ENCODE measurements around the gene SPRYD3. TPM values are rescaled to one million over a fixed set of nuclear protein-coding genes. Genes with fewer than 3 reads are reported as not detected.
"Not testable (repeated sequence)": the region's sequence is repeated elsewhere in the genome, so short reads cannot be mapped to it uniquely, and the experiment has no call there.

SPRYD3 gene
- total and polyA plus RNA-seq, 4 donors: 34.1 to 76.2 (median 54.3) TPM

DNA sequence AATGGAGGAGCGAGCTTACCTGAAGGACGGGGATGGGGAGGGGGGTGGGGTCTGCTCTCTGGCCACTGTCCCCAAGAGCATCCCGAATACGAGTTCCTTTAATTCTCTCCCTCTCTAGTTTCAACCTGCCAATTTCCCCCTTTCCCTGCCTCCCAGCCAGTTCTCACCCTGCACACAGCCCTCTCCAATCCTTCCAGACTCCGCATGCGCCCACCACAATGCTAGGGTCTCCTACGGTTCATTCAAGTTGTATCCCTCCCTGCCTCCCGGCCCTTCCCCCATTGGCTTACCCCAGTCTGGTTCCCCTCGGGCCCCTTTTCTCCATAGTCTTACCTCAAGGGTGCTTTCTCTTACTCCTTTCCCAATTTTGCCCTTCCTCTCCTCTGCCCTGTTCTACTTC is 17.6 kb upstream of the SPRYD3 start:
- peak in 2 of 6 donors; percentile 35 to 38 for DNase-seq (ENCODE audit: low read depth in 4 of 6, low spot score in 6 of 6)
- Histone ChIP-seq H3K27ac (ENCODE audit: low read depth, low read length) (peak overlapping the region; percentile 90), H3K9me3 (ENCODE audit: control insufficient read depth, insufficient read depth, low read length) (no peaks in the 10 kb centered on the region), H3K4me3 (ENCODE audit: low read depth, low read length) (peak overlapping the region; percentile 54), H3K36me3 (ENCODE audit: control insufficient read depth, insufficient read depth, low read length) (no peaks in the 10 kb centered on the region), H3K27me3 (ENCODE audit: control insufficient read depth, insufficient read depth, low read length) (peaks cover 6% of the 10 kb centered on the region), H3K4me1 (ENCODE audit: control insufficient read depth, insufficient read depth, low read length) (peaks cover 36% of the 10 kb centered on the region)
- WGBS (ENCODE audit: insufficient coverage): 11% methylated on average over 7 of the region's 9 CpGs

DNA sequence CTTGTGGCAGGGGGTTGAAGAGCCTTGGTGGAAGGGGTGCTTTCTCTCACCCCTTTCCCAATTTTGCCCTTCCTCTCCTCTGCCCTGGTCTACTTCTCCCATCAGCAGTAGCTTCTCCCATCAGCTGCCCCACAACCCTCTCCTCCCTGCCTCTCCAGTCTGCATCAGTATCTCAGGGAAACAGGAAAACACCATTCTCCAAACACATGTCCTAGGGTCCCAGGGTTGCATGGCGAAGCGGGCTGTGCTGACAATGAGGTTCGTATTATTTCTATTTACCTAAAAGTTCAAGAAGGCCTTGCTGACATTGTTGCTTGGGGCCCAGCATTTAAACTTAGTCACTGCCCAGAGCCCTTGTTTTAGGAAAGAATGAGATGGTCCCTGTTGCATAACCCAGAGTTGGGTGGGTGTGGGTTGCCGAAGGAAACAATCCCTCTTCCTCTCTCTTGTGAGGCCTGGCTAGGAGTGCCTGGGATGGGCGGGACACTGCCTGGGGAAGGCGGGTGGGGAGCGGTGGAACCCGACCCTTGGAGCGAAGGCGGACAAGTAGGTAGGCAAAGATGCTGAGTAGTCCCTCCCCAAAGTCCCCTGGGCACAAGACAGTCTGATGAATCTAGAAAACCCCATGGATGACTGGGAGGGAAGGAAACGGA is 17.0 kb upstream of the SPRYD3 start:
- Histone ChIP-seq H3K9me3 (ENCODE audit: control insufficient read depth, insufficient read depth, low read length) (no peaks in the 10 kb centered on the region), H3K36me3 (ENCODE audit: control insufficient read depth, insufficient read depth, low read length) (no peaks in the 10 kb centered on the region), H3K4me3 (ENCODE audit: low read depth, low read length) (no peak overlapping the region), H3K4me1 (ENCODE audit: control insufficient read depth, insufficient read depth, low read length) (peaks cover 36% of the 10 kb centered on the region), H3K27me3 (ENCODE audit: control insufficient read depth, insufficient read depth, low read length) (peaks cover 6% of the 10 kb centered on the region), H3K27ac (ENCODE audit: low read depth, low read length) (peak overlapping the region; percentile 54)
- peak in 2 of 6 donors; percentile 3 to 45 for DNase-seq (ENCODE audit: low read depth in 4 of 6, low spot score in 6 of 6)
- 28% methylated on average over 6 of the region's 11 CpGs for WGBS (ENCODE audit: insufficient coverage)

DNA sequence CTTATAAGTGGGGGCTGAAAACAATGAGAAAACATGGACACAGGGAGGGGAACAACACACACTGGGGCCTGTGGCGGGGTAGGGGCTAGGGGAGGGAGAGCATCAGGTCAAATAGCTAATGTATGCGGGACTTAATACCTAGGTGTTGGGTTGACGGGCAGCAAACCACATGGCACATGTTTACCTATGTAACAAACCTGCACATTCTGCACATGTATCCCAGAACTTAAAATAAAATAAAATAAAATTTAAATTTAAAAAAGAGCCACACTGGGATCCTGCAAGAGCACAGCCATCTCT is 16.4 kb upstream of the SPRYD3 start:
- H3K27ac ChIP-seq (ENCODE audit: low read depth, low read length): peak overlapping the region; percentile 54
- no CpG with 5 or more reads among the region's 3 CpGs for WGBS (ENCODE audit: insufficient coverage)

DNA sequence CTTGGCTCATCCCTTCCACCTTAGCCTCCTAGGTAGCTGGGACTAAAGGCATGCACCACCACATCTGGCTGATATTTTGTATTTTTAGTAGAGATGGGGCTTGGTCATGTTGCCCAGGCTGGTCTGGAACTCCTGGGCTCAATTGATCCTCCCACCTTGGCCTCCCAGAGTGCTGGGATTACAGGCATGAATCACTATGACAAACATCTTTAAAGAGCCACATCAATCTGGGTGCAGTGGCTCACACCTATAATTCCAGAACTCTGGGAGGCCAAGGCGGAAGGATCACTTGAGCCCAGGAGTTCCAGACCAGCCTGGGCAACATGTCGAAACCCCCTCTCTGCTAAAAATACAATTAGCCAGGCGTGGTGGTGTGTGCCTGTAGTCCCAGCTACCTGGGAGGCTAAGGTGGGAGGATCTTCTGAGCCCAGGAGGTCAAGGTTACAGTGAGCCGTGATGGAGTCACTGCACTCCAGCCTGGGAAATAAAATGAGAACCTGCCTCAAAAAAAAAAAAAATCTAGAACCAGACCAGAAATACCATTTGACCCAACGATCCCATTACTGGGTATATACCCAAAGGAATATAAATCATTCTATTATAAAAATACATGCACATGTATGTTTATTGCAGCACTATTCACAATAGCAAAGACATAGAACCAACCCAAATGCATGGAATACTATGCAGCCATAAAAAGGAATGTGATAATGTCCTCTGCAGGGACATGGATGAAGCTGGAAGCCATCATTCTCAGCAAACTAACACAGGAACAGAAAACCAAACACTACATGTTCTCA is 15.8 kb upstream of the SPRYD3 start:
- not testable (repeated sequence) for H3K27ac ChIP-seq (ENCODE audit: low read depth, low read length); DNase-seq (ENCODE audit: low read depth in 4 of 6, low spot score in 6 of 6); H3K36me3 ChIP-seq (ENCODE audit: control insufficient read depth, insufficient read depth, low read length); H3K4me3 ChIP-seq (ENCODE audit: low read depth, low read length); H3K9me3 ChIP-seq (ENCODE audit: control insufficient read depth, insufficient read depth, low read length); H3K27me3 ChIP-seq (ENCODE audit: control insufficient read depth, insufficient read depth, low read length)
- H3K4me1 ChIP-seq (ENCODE audit: control insufficient read depth, insufficient read depth, low read length): peaks cover 36% of the 10 kb centered on the region
- 100% methylated on average over 2 of the region's 5 CpGs for WGBS (ENCODE audit: insufficient coverage)

More for the DNA sequence above, 16.4 kb upstream of the SPRYD3 start:
- H3K4me1 ChIP-seq (ENCODE audit: control insufficient read depth, insufficient read depth, low read length): peaks cover 36% of the 10 kb centered on the region
- not testable (repeated sequence) for H3K27me3 ChIP-seq (ENCODE audit: control insufficient read depth, insufficient read depth, low read length); H3K36me3 ChIP-seq (ENCODE audit: control insufficient read depth, insufficient read depth, low read length); H3K4me3 ChIP-seq (ENCODE audit: low read depth, low read length); H3K9me3 ChIP-seq (ENCODE audit: control insufficient read depth, insufficient read depth, low read length); DNase-seq (ENCODE audit: low read depth in 4 of 6, low spot score in 6 of 6)

DNA sequence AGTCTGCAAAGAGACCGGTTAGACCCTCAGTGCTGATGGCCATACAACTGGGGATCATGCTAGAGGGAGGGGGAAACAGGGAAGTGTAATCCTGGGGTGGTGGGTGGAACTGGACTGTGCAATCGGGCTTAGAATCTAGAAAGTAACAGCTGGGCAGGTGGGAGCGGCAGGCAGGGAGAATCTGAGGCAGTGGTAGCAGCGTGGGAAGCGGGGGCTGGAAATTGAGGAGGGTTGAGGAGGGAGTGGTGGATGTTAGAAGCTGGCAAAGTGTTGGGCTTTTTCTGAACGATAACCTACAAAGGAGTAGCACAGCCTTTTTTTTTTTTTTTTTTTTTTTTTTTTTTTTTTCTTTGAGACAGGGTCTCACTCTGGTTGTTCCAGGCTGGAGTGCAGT is 15.2 kb upstream of the SPRYD3 start:
- Histone ChIP-seq H3K27ac (ENCODE audit: low read depth, low read length) (no peak overlapping the region), H3K4me3 (ENCODE audit: low read depth, low read length) (no peak overlapping the region), H3K4me1 (ENCODE audit: control insufficient read depth, insufficient read depth, low read length) (peaks cover 35% of the 10 kb centered on the region), H3K9me3 (ENCODE audit: control insufficient read depth, insufficient read depth, low read length) (no peaks in the 10 kb centered on the region), H3K27me3 (ENCODE audit: control insufficient read depth, insufficient read depth, low read length) (peaks cover 6% of the 10 kb centered on the region), H3K36me3 (ENCODE audit: control insufficient read depth, insufficient read depth, low read length) (no peaks in the 10 kb centered on the region)
- 70% methylated on average over 2 of the region's 6 CpGs for WGBS (ENCODE audit: insufficient coverage)
- DNase-seq (ENCODE audit: low read depth in 4 of 6, low spot score in 6 of 6): no peak

DNA sequence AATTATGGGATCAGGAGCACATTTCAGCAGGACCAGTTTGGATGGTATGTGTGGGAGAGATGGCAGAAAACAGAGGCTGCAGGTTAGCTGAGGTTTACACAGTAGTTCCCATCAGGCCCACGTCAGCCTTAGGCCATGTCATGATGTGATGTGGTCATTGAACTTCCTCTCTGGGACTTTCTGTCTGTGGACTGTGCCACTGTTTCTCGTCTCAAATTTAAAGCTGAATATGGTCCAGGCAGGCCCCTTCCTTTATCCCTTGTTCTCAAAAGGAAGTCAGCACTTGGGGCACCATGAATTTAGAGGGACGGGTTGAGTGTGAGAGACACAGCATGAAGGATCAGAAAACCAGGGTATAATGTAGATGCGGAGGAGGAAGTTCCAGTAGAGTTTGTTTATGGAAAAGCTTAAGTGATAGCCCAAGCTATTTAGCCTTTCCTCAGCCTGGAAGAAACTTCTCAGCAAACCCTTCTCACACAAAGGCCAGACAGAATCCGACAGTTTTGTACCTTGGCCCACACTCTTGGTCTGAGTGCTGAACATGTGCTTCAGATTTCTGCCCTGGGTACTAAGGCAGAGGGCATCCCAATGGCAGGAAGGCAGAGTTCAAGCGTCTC is 14.7 kb upstream of the SPRYD3 start:
- WGBS (ENCODE audit: insufficient coverage): 61% methylated on average over 4 of the region's 6 CpGs

DNA sequence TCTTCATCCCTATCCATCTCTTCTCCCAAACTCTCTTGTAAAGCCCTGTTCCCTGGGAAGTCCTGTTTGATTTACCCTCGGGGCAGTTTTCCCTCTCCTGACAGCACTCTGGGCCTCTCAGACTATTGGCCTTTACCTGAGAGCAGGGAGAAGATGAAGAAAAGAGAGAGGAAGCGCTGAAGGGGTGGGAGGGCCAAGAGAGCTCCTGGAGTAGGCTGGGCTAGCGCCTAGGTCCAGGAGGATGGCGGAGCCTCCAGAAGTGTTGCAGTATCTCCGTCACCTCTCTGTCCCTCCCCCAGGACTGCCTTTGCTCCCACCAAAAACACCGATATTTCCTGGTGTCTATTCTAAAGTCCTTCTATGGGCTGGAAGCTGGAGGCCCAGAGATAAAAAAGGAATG is 12.6 kb upstream of the SPRYD3 start:
- no peak for DNase-seq (ENCODE audit: low read depth in 4 of 6, low spot score in 6 of 6)
- Histone ChIP-seq H3K36me3 (ENCODE audit: control insufficient read depth, insufficient read depth, low read length) (no peaks in the 10 kb centered on the region), H3K27ac (ENCODE audit: low read depth, low read length) (no peak overlapping the region), H3K9me3 (ENCODE audit: control insufficient read depth, insufficient read depth, low read length) (no peaks in the 10 kb centered on the region), H3K4me3 (ENCODE audit: low read depth, low read length) (no peak overlapping the region), H3K27me3 (ENCODE audit: control insufficient read depth, insufficient read depth, low read length) (peaks cover 6% of the 10 kb centered on the region), H3K4me1 (ENCODE audit: control insufficient read depth, insufficient read depth, low read length) (peaks cover 9% of the 10 kb centered on the region)
- 78% methylated on average over 3 of the region's 6 CpGs for WGBS (ENCODE audit: insufficient coverage)

More for the DNA sequence above, 14.7 kb upstream of the SPRYD3 start:
- no peak overlapping the region for H3K4me3 ChIP-seq (ENCODE audit: low read depth, low read length)
- H3K27ac ChIP-seq (ENCODE audit: low read depth, low read length): no peak overlapping the region
- peaks cover 30% of the 10 kb centered on the region for H3K4me1 ChIP-seq (ENCODE audit: control insufficient read depth, insufficient read depth, low read length)
- H3K27me3 ChIP-seq (ENCODE audit: control insufficient read depth, insufficient read depth, low read length): peaks cover 6% of the 10 kb centered on the region
- H3K36me3 ChIP-seq (ENCODE audit: control insufficient read depth, insufficient read depth, low read length): no peaks in the 10 kb centered on the region
- DNase-seq (ENCODE audit: low read depth in 4 of 6, low spot score in 6 of 6): no peak
- no peaks in the 10 kb centered on the region for H3K9me3 ChIP-seq (ENCODE audit: control insufficient read depth, insufficient read depth, low read length)

DNA sequence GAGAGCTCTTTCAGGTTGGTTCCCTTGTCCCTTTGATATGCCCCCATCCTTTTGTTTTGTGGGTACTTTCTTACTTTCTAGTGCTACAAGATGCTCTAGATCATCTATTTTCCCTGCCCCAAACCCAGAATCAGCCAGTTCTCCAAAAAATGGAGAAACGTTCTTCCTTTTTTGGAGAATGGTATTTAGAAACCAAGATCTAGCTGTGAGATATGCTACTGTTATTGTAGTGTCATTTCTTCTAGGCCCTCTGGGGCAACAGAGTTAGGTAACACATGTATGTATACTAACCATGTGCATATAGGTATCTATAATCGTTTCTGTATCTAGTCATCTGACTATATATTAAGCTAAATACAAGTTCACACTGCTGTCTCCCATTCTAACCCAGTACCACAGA is 11.4 kb upstream of the SPRYD3 start:
- whole genome bisulfite sequencing (ENCODE audit: insufficient coverage): no CpG with 5 or more reads among the region's 2 CpGs
- H3K27ac ChIP-seq (ENCODE audit: low read depth, low read length): no peak overlapping the region
- no peaks in the 10 kb centered on the region for H3K27me3 ChIP-seq (ENCODE audit: control insufficient read depth, insufficient read depth, low read length)
- no peaks in the 10 kb centered on the region for H3K36me3 ChIP-seq (ENCODE audit: control insufficient read depth, insufficient read depth, low read length)
- H3K4me1 ChIP-seq (ENCODE audit: control insufficient read depth, insufficient read depth, low read length): no peaks in the 10 kb centered on the region
- H3K4me3 ChIP-seq (ENCODE audit: low read depth, low read length): no peak overlapping the region
- DNase-seq (ENCODE audit: low read depth in 4 of 6, low spot score in 6 of 6): no peak
- H3K9me3 ChIP-seq (ENCODE audit: control insufficient read depth, insufficient read depth, low read length): no peaks in the 10 kb centered on the region

DNA sequence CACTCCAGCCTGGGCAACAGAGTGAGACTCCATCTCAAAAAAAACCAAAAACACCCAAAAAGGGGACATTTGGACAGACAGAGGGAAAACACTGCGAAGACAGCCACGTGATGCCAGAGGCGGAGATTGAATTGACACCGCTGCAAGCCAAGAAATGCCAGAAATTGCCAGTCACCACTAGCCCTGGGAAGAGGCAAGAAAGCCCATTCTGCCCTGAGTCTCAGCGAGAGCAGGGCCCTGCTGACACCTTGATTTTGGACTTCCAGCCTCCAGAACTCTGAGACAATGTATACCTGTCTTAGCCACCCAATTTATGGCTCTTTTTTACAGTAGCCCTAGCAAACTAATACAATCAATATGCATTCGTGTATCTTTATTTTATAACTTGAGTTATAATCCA is 10.9 kb upstream of the SPRYD3 start:
- no peak overlapping the region for H3K27ac ChIP-seq (ENCODE audit: low read depth, low read length)
- H3K4me3 ChIP-seq (ENCODE audit: low read depth, low read length): no peak overlapping the region
- 87% methylated on average over 5 of the region's 6 CpGs for WGBS (ENCODE audit: insufficient coverage)
- no peaks in the 10 kb centered on the region for H3K9me3 ChIP-seq (ENCODE audit: control insufficient read depth, insufficient read depth, low read length)
- DNase-seq (ENCODE audit: low read depth in 4 of 6, low spot score in 6 of 6): no peak
- no peaks in the 10 kb centered on the region for H3K27me3 ChIP-seq (ENCODE audit: control insufficient read depth, insufficient read depth, low read length)
- H3K4me1 ChIP-seq (ENCODE audit: control insufficient read depth, insufficient read depth, low read length): no peaks in the 10 kb centered on the region
- H3K36me3 ChIP-seq (ENCODE audit: control insufficient read depth, insufficient read depth, low read length): no peaks in the 10 kb centered on the region

Measured in spinal cord (tissue), 10 donors.